ENCODE results near the gene GADD45GIP1.
"Not testable (repeated sequence)": the region's sequence is repeated elsewhere in the genome, so short reads cannot be mapped to it uniquely, and the experiment has no call there.

The GADD45GIP1 gene

DNA sequence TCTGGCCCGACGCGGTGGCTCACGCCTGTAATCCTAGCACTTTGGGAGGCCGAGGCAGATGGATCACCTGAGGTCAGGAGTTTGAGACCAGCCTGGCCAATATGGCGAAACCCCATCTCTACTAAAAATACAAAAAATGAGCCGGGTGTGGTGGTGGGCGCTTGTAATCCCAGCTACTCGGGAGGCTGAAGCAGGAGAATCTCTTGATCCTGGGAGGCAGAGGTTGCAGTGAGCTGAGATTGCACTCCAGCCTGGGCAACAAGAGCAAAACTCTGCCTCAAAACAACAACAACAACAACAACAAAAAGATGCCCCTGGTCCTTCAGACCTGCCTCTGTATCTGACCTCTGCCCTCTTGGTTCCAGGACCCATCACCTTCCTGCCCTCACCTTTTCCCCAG, 1.4 kb downstream of the GADD45GIP1 start:
- DNase-seq: not testable (repeated sequence)

DNA sequence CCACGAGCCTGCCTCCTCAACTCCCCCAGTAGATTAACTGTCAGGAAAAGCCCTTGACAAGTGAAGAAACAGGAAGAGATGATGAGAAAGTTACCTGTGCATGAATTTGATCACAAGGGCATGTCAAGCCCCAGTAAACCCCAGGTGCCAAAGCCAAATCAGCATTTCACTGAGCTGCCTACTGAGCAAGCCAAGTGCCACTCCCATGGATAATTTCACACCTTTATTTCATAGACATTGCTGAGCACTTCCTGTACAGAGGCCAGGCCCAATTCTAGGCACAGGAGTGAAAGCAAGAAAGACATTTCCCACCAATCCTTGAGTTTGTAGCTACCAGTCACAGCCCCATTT, 2.4 kb downstream of the GADD45GIP1 start:
- DNase-seq: no peak

DNA sequence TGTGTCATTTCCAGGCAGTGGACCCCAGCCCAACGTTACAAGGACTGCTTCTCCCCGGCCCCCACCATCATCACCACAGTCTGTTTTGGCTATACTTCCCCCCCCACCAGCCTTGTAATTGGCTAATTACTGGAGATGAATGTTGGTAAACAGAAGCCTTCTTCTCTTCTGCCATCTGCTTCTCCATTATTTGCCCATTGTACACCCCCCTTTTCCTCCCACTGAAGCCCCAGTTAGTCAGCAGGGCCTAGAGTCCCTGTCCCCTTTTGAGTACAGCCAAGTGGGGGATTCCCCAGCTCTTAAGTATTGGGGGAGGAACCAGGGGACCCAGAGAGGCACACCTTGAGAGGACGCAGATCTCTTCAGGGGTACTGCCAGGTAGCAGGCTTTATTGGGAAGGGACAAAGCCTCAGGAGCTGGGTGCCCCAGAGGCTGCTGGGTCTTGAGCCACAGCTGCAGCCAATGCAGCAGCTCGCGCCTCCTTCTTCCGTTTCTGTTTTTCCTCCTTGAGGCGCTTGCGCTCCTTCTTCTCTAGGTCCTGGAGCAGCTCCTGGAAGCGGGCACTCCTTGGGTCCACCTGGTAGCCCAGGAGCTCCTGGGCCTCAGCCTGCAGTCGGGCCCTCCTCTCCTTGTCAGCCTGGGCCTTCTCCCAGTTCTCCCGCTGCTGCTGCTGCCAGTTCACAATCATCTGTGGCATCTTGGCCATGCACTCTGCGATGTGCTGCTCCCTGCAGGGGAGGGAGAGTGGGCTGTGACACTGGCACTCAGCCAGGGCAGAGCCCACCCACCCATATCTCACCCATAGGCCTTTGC, 3.0 kb downstream of the GADD45GIP1 start:
- DNase-seq: no peak

DNA sequence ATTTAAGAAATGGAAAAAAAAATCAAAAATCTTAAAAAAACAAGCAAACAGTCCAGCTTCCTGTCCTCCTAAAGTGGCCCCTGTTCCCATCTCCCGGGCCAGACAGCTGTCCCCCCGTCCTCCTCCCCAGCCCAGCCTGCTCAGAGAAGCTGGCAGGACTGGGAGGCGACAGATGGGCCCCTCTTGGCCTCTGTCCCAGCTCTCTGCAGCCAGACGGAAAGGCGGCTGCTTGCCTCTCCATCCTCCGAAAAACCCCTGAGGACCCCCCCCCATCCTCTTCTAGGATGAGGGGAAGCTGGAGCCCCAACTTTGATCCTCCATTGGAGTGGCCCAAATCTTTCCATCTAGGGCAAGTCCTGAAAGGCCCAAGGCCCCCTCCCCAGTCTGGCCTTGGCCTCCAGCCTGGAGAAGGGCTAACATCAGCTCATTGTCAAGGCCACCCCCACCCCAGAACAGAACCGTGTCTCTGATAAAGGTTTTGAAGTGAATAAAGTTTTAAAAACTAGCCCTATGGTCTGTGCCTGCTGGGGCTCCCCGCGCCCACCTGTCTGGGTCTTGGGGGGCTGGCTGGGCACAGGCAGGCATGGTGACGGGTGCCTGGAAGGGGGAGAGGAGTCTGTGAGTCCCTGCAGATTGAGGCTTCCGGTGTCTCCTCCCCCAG, 3.8 kb downstream of the GADD45GIP1 start:
- DNase-seq: no peak

DNA sequence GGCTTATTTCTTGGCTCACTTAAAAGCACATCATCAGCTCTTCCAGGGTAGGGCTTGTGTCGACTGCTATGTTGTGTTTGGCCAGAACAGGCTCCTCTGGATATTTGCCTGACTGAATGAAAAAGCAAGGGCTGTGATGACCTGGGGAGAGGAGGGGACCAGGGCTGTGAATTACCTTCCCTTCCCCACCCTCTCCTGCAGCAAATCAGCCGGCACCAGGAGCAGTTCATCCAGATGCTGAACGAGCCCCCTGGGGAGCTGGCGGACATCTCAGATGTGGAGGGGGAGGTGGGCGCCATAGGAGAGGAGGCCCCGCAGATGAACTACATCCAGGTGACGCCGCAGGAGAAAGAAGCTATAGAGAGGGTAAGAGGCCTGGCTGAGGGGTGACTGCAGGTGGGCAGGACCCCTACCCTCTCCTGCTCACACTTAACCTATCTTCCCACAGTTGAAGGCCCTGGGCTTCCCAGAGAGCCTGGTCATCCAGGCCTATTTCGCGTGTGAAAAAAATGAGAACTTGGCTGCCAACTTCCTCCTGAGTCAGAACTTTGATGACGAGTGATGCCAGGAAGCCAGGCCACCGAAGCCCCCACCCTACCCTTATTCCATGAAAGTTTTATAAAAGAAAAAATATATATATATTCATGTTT, 4.4 kb downstream of the GADD45GIP1 start:
- peak; percentile 40 for DNase-seq

DNA sequence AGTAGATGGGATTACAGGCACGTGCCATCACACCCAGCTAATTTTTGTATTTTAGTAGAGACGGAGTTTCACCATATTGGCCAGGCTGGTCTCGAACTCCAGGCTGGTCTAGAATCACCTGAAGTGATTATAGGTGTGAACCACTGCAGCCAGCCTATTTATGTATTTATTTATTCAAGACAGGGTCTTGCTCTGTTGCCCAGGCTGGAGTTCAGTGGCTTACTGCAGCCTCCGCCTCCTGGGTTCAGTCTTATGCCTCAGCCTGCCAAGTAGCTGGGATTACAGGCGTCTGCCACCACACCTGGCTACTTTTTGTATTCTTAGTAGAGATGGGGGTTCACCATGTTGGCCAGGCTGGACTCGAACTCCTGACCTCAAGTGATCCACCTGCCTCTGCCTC, 5.0 kb downstream of the GADD45GIP1 start:
- DNase-seq: not testable (repeated sequence)

DNA sequence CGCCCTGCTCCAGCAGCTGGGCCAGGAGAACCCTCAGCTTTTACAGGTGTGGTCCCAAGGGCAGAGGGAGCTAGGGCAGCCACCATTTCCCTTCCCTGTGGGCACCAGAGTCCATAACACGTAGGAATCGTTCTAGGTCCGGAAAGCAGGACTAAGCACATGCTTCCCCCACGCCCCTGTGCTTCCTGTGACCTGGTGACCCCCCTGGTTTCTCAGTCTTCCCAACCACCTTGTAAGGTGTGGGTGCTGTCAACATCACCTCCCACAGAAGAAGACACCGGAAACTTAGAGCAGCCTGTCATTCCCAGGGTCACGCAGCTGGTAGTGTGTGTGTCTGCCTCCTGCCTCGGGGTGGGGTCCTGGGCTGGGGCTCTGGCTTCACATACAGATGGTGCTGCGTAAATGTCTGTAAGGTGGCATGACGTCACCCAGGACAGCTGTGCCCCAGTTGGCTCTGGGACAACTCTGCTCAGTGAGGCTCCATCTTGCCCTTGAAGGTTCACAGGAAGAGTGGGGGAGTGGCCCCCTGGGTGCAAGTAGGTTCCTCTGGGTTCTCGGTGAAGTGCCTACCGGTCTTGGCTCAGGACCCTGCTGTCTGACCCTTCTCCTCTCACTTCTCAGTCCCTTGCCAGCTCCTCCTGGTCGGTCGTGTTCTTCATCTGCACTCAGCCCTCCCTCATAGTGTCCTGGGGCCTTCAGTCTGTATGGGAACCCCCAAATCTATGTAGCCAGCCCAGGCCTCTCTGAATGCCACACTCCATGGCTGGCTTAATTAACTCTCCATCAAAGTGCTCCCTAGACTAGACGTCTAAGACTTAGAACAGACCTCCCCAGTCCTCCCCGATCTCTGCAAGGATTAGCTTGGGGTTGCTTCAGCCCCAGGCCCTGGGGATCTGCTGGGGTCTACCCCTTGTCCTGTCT, 7.4 kb downstream of the GADD45GIP1 start:
- no peak for DNase-seq

DNA sequence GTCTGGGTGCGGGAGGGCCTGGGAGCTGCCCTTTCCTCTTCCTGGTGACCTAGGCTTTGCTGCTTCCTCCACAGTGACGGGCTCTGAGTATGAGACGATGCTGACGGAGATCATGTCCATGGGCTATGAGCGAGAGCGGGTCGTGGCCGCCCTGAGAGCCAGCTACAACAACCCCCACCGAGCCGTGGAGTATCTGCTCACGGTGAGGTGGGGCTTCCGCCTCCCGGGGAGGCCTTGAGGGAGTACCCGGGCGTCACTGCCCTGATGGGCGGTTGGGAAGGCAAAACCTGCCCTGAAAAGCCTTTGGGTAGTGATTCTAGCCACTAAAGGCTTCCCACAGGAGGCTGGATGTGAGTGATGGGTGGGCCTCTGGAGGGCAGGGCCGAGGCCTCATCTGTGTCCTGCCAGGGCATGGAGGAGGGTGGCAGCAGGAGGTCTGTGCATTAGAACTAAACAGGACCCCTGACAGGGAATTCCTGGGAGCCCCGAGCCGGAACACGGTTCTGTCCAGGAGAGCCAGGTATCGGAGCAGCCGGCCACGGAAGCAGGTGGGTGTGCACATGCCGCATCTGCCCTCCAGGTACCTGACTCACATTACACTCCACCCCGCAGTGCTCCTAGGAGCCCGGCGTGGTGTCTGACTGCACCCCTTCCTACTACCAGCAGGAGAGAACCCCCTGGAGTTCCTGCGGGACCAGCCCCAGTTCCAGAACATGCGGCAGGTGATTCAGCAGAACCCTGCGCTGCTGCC, 8.2 kb downstream of the GADD45GIP1 start:
- DNase-seq: no peak

DNA sequence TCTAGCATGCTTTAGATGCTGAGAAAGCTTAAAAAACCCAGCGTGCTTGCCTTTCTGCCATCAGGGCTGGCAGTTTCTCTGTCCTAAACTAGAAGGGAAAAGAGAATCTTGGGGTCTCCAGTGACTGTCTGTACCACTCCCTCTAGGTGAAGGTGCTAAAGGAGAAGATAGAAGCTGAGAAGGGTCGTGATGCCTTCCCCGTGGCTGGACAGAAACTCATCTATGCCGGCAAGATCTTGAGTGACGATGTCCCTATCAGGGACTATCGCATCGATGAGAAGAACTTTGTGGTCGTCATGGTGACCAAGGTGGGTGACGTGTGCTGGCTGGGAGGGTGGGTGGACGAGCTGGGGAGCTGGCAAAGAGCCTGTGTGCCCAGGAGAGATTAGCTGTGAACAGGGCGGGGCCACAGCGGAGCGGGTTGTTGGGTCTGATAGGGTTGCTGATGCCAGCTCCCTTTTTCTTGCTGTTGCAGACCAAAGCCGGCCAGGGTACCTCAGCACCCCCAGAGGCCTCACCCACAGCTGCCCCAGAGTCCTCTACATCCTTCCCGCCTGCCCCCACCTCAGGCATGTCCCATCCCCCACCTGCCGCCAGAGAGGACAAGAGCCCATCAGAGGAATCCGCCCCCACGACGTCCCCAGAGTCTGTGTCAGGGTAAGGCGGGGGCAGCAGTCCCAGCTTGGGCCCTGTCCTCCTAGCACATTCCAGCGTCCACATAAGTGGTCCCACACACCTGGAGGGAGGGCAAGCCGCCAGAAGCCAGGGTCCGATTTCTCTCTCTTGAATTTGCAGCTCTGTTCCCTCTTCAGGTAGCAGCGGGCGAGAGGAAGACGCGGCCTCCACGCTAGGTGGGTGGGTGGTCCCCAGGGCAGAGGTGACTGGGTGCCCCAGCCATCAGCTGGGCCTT, 9.1 kb downstream of the GADD45GIP1 start:
- DNase-seq: no peak

DNA sequence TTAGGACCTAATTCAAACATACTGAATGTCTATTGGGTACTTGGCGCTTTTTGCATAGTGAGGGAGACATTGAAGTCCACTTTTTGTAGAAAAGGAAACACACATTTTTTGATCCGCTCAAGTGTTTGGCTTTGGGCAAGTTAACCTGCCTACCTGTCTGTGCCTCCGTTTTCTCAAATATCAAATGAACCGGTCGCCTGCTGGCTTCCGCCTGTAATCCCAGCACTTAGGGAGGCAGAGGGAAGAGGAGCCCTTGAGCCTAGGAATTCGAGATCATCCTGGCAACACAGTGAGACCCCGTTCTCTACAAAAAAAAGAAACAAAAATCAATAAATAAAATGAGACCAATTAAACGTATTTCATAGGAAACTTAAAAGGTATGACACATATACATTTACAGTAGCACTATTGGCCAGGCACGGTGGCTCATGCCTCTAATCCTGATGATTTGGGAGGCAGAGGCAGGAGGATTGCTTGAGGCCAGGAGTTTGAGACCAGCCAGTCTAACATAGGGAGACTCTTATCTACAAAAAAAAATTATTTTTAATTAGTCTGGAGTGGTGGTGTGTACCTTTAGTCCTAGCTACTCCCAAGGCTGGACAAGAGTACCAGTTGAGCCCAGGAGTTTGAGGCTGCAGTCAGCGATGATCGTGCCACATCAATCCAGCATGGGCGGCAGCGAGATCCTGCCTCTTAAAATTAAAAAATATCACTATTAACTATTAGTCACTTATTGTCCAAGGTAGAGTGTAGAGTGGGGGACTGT, 10.1 kb downstream of the GADD45GIP1 start:
- no peak for DNase-seq

DNA sequence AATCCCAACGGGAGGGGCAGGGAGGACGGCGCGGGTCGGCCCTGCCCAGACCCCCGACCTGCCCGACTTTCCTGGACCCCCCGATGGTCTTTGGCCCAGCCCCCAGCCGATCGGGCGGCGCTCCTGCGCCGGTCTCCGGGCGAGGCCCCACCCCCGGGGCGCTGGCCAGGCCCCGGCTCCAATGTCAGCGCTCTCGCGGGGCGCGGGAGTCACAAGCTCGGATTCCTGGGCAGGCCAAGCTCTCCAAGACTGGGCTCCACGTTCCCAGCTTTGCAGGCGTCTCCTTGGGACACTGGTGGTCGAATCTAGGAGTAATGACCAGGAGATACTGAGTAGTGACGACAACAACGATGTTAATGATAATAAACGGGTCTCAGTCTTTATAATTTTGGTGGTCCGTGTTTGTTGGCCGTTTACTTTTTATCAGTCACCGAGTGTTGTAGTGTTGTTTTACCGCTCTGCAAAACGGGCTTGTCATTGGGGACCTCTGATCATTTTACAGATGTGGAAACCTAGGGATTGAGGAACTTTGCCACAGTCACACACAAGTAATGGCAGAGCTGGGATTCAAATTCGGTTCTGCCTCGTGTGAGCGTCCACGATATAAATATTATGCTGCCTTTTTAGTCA, 10.8 kb downstream of the GADD45GIP1 start:
- peak; percentile 45 for DNase-seq

DNA sequence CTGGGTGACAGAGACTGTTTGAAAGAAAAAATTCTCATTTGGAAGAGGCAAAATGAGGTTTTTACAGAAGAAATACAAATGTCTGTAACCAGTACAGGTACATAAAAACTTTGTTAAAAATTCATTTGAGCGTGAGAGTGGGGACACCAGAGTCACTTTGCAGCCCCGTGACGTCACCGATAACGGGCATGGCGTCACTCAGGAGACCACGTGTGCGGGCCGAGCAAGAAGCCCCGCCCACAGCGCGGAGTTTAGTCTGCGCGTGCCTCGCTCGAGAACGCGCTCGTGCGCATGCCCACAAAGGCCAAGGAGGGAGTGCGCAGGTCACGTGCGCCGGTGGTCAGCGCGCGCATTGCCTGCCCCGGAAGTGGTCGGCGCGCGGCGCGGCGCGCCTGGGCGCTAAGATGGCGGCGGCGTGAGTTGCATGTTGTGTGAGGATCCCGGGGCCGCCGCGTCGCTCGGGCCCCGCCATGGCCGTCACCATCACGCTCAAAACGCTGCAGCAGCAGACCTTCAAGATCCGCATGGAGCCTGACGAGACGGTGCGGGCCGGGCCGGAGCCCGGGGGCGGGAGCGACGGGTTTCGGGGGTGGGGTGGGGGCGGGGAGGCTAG, 11.4 kb downstream of the GADD45GIP1 start, which contains the start of gene RAD23A:
Gene RAD23A (plus strand): TSS at position 384 of the 613 bp plus-strand sequence. CDS start 87 bp downstream, at position 471.
- peak; percentile 98 for DNase-seq

DNA sequence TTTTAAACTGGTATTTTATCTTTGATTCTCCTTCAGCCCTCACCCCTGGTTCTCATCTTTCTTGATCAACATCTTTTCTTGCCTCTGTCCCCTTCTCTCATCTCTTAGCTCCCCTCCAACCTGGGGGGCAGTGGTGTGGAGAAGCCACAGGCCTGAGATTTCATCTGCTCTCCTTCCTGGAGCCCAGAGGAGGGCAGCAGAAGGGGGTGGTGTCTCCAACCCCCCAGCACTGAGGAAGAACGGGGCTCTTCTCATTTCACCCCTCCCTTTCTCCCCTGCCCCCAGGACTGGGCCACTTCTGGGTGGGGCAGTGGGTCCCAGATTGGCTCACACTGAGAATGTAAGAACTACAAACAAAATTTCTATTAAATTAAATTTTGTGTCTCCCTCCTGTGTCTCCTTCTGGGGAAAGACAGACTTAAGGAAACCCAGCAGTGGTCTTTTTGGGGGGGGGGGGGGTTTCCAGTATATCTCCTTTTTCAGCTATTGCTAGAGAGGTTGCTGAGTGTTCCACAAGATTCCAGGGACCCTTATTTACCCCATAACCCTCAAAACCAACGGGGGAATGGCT, 12.8 kb downstream of the GADD45GIP1 start:
- DNase-seq: no peak

DNA sequence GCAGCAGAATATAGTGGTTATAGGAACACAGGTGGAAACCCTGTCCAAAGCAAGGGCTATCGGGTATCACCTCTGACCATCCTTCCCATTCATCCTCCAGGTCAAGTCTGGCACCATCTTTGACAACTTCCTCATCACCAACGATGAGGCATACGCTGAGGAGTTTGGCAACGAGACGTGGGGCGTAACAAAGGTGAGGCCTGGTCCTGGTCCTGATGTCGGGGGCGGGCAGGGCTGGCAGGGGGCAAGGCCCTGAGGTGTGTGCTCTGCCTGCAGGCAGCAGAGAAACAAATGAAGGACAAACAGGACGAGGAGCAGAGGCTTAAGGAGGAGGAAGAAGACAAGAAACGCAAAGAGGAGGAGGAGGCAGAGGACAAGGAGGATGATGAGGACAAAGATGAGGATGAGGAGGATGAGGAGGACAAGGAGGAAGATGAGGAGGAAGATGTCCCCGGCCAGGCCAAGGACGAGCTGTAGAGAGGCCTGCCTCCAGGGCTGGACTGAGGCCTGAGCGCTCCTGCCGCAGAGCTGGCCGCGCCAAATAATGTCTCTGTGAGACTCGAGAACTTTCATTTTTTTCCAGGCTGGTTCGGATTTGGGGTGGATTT, 13.5 kb downstream of the GADD45GIP1 start:
- no peak for DNase-seq

DNA sequence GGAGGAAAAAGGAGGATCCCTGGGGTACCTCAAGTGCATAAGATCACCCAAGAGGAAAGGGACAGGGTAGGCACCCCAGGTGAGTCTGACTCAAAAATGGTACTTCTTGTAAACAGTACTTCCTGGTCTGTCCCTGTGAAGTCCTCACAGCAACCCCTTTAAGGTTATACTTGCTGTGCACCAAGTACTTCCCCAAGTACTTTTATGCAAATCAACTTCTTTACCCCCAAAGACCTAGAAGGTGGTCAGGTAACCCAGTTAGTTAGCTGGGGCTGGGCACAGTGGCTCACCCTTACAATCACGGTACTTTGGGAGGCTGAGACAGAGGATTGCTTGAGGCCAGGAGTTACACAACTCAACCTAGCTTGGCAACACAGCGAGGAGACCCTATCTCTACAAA, 16.1 kb downstream of the GADD45GIP1 start:
- no peak for DNase-seq

DNA sequence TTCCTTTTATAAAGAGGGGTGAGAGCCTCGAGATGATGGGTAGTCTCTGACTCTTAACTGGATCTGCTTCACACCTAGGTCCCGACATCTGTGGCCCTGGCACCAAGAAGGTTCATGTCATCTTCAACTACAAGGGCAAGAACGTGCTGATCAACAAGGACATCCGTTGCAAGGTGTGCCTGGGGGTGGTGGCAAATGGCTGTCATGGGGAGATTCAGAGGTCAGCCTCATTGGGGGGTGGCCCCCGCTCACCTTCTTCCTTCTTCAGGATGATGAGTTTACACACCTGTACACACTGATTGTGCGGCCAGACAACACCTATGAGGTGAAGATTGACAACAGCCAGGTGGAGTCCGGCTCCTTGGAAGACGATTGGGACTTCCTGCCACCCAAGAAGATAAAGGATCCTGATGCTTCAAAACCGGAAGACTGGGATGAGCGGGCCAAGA, 17.0 kb downstream of the GADD45GIP1 start:
- DNase-seq: no peak

DNA sequence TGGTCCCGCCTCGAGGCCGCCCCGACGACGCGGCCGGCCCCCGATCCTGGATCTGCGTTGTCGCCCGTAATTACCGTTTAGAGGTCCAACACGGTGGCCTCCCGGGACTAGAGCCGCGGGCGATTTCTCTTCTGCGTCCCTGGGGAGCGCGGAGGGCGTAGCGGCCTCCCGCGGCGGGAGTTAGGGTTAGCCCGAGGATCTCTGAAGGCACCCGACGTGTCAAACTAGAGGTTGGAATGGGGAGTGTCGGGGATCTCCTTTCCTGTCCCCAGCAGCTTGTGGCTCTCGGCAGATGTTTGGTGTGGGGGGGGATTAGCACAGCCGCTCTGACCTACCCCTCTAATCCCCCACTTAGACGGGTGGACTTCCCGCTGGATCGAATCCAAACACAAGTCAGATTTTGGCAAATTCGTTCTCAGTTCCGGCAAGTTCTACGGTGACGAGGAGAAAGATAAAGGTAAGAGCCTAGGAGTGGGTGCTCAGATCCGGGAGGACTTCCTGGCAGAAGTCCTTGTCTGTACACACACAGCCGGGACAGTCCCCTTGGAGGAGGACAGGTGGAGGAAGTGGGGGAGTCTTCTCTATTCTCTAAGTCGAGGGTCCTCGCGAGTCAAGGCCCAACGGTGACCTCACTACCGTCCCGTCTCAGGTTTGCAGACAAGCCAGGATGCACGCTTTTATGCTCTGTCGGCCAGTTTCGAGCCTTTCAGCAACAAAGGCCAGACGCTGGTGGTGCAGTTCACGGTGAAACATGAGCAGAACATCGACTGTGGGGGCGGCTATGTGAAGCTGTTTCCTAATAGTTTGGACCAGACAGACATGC, 18.0 kb downstream of the GADD45GIP1 start:
- DNase-seq: peak; percentile 43

Data from CD4-positive, alpha-beta T cell treated with Interleukin-15 for 1 hour (primary cell).